MCF 10A (cell line): ENCODE data around the gene TCF19. TPM values are rescaled to one million over a fixed set of nuclear protein-coding genes. Genes with fewer than 3 reads are reported as not detected.
A peak's percentile ranks its signal among the peaks of the same experiment; 100 is the strongest.

Experiments used
- BruUV-seq: library from RNA; stranded (reverse); fragments of 400-500 nt; replicated peaks from 2 replicates; lab custom pipeline; 2021; lab: Mats Ljungman, UMichigan
- CTCF ChIA-PET: fragments of 300-600 bp; sonication (Branson Sonifier 250); formaldehyde crosslinking; extraction: SDS; loops from one replicate; lab custom pipeline; 2021; ENCODE audit warnings: antibody characterized with exemption, inconsistent platforms; lab: Yijun Ruan, JAX
- POLR2A ChIA-PET: fragments of 300-600, 350-650 bp; sonication (Branson Sonifier 250); formaldehyde crosslinking; extraction: SDS; loops from one replicate; lab custom pipeline; 2020; ENCODE audit warnings: antibody characterized with exemption, inconsistent platforms; lab: Yijun Ruan, JAX
- DNase-seq: peaks from one replicate; pipeline ENCODE4 v3.0.0-alpha.2; 2018; ENCODE audit not compliant: unreplicated experiment
- H3K27ac Mint-ChIP-seq: one replicate; pipeline ENCODE4 v1.8.0; 2022; ENCODE audit warnings: mild to moderate bottlenecking, low read depth, mixed read lengths; ENCODE audit not compliant: unreplicated experiment
- H3K27me3 Mint-ChIP-seq: one replicate; pipeline ENCODE4 v1.8.0; 2022; ENCODE audit warnings: mixed read lengths; ENCODE audit not compliant: insufficient read depth, unreplicated experiment
- H3K36me3 Mint-ChIP-seq: one replicate; pipeline ENCODE4 v1.8.0; 2022; ENCODE audit warnings: mild to moderate bottlenecking, moderate library complexity, mixed read lengths; ENCODE audit not compliant: insufficient read depth, unreplicated experiment
- H3K4me1 Mint-ChIP-seq: one replicate; pipeline ENCODE4 v1.8.0; 2022; ENCODE audit warnings: mixed read lengths; ENCODE audit not compliant: insufficient read depth, unreplicated experiment
- H3K4me3 Mint-ChIP-seq: one replicate; pipeline ENCODE4 v1.8.0; 2022; ENCODE audit warnings: mild to moderate bottlenecking, moderate library complexity, mixed read lengths; ENCODE audit not compliant: unreplicated experiment
- H3K9me3 Mint-ChIP-seq: one replicate; pipeline ENCODE4 v1.8.0; 2022; ENCODE audit warnings: mixed read lengths; ENCODE audit not compliant: unreplicated experiment
- CTCF ChIP-seq: fragments of 200-600 bp; IDR thresholded peaks from one replicate; pipeline ENCODE4 v1.8.0; 2022; ENCODE audit warnings: antibody characterized with exemption, mild to moderate bottlenecking; ENCODE audit not compliant: unreplicated experiment
- intact Hi-C: fragments of 100-400 bp; cut with micrococcal nuclease; formaldehyde crosslinking; loops from 2 replicates; pipeline ENCODE4 v1.14.1; 2022
- total RNA-seq: library from RNA; stranded (reverse); gene quantifications from 2 replicates; pipeline ENCODE4 v1.2.3, GENCODE V29; 2022

Gene TCF19
- total RNA-seq, 1 experiment from 2014 or later: 6.5 TPM

GRCh38 chr6:31126396-31127175 lies 31.8 kb upstream of the TCF19 start:
- TSS peak; percentile 11 for BruUV-seq
- Mint-ChIP-seq H3K27ac (peak overlapping the region; percentile 55), H3K4me1 (peaks cover 47% of the 10 kb centered on the region), H3K9me3 (no peaks in the 10 kb centered on the region), H3K4me3 (no peak overlapping the region), H3K27me3 (no peaks in the 10 kb centered on the region), H3K36me3 (peaks cover 18% of the 10 kb centered on the region)
- no peak for TF ChIP-seq CTCF
- intact Hi-C loops: loop anchor here (5.0 kb wide), 1 partner anchor 39 kb away; no protein-coding TSS in a partner anchor
- no peak for DNase-seq
- ChIA-PET POLR2A (interaction anchor here (0.7 to 5.1 kb wide), 6 partner anchors 11 to 801 kb away, joined by 3 to 60 read pairs (median 4); partner anchors contain the start of genes IER3 and PSORS1C1), CTCF (interaction anchor here (0.6 to 4.5 kb wide), 13 partner anchors 9 to 317 kb away, joined by 3 to 43 read pairs (median 4); partner anchors contain the start of gene PSORS1C1)

GRCh38 chr6:31128093-31128676 lies 30.2 kb upstream of the TCF19 start:
- Mint-ChIP-seq H3K9me3 (no peaks in the 10 kb centered on the region), H3K4me1 (peaks cover 38% of the 10 kb centered on the region)

GRCh38 chr6:31129130-31129529 lies 29.3 kb upstream of the TCF19 start:
- Mint-ChIP-seq H3K27ac (no peak overlapping the region), H3K27me3 (no peaks in the 10 kb centered on the region), H3K4me1 (peaks cover 29% of the 10 kb centered on the region), H3K9me3 (no peaks in the 10 kb centered on the region), H3K4me3 (no peak overlapping the region), H3K36me3 (peaks cover 18% of the 10 kb centered on the region)
- CTCF ChIA-PET: interaction anchor here (0.5 to 3.4 kb wide), 27 partner anchors 10 to 292 kb away, joined by 3 to 15 read pairs (median 3); partner anchors contain the start of genes PSORS1C2 and TCF19
- intact Hi-C loops: loop anchor here (5.0 kb wide), 1 partner anchor 42 kb away; no protein-coding TSS in a partner anchor
- DNase-seq: no peak
- no TSS peak for BruUV-seq
- POLR2A ChIA-PET: interaction anchor here (1.2 kb wide), 1 partner anchor 14 kb away, joined by 4 read pairs; the partner anchor contains the start of gene PSORS1C1
- TF ChIP-seq CTCF: no peak

More at GRCh38 chr6:31128093-31128676, 30.2 kb upstream of the TCF19 start:
- Mint-ChIP-seq H3K27ac (peak overlapping the region; percentile 82), H3K36me3 (peaks cover 18% of the 10 kb centered on the region), H3K4me3 (no peak overlapping the region), H3K27me3 (no peaks in the 10 kb centered on the region)
- peak; percentile 88 for TF ChIP-seq CTCF
- ChIA-PET POLR2A (interaction anchor here (1.2 to 5.1 kb wide), 2 partner anchors 13 kb away, joined by 4 to 60 read pairs; partner anchors contain the start of gene PSORS1C1), CTCF (interaction anchor here (0.6 to 4.5 kb wide), 27 partner anchors 9 to 271 kb away, joined by 3 to 43 read pairs (median 3); partner anchors contain the start of gene PSORS1C2)
- intact Hi-C loops: loop anchor here (5.0 kb wide), 1 partner anchor 41 kb away; no protein-coding TSS in a partner anchor
- BruUV-seq: no TSS peak
- DNase-seq: peak; percentile 72
